ENCODE results near the gene ZCCHC24. TPM values are rescaled to one million over a fixed set of nuclear protein-coding genes. Genes with fewer than 3 reads are reported as not detected.

The ZCCHC24 gene
- total RNA-seq, 2 donors from 2014 or later, result 45.6 to 85.9 TPM

- Histone ChIP-seq H3K9me3 (no peaks in the 10 kb centered on the region), H3K27ac (peak overlapping the region; percentile 89 to 94), H3K4me1 (peaks cover 0 to 34% of the 10 kb centered on the region in 2 donors), H3K27me3 (no peaks in the 10 kb centered on the region), H3K36me3 (peaks cover 46% of the 10 kb centered on the region), H3K4me3 (peak overlapping the region; percentile 58 to 87)
- TF ChIP-seq CTCF (IDR thresholded peaks at IDR 0.05), result no peak
- no peak for DNase-seq (ENCODE audit: low spot score)
Observed at GRCh38 chr10:79348640-79348988, 96.8 kb downstream of the ZCCHC24 start.

- Histone ChIP-seq H3K36me3 (peaks cover 40% of the 10 kb centered on the region), H3K27me3 (no peaks in the 10 kb centered on the region), H3K4me1 (peaks cover 3 to 34% of the 10 kb centered on the region in 2 donors), H3K27ac (peak overlapping the region; percentile 89 to 94), H3K9me3 (no peaks in the 10 kb centered on the region), H3K4me3 (peak overlapping the region; percentile 58 to 87)
- no peak for TF ChIP-seq CTCF (IDR thresholded peaks at IDR 0.05)
- peak; percentile 74 for DNase-seq (ENCODE audit: low spot score)
Observed at GRCh38 chr10:79347894-79348639, 97.4 kb downstream of the ZCCHC24 start.

- H3K9me3 ChIP-seq, result no peaks in the 10 kb centered on the region
- peak; percentile 94 for DNase-seq (ENCODE audit: low spot score)
- H3K27me3 ChIP-seq, result no peaks in the 10 kb centered on the region
- H3K27ac ChIP-seq, result peak within 1 kb of the TSS; percentile 89 to 94
- peak; percentile 99 for TF ChIP-seq CTCF (IDR thresholded peaks at IDR 0.05)
- peaks cover 33% of the 10 kb centered on the region for H3K36me3 ChIP-seq
- H3K4me3 ChIP-seq, result peak within 1 kb of the TSS; percentile 58 to 87
- H3K4me1 ChIP-seq, result peaks cover 3 to 34% of the 10 kb centered on the region in 2 donors
Observed at GRCh38 chr10:79347226-79347893, 98.1 kb downstream of the ZCCHC24 start, which contains the start of gene PPIF. Gene PPIF (plus strand): TSS chr10:79347469. CDS start chr10:79347549, 80 bp downstream.

- H3K9me3 ChIP-seq, result no peaks in the 10 kb centered on the region
- H3K4me1 ChIP-seq, result peaks cover 3 to 34% of the 10 kb centered on the region in 2 donors
- no peak for DNase-seq (ENCODE audit: low spot score)
- H3K27ac ChIP-seq, result peak overlapping the region in 1 of 2 donors; percentile 94
- peak overlapping the region in 1 of 2 donors; percentile 87 for H3K4me3 ChIP-seq
- no peaks in the 10 kb centered on the region for H3K27me3 ChIP-seq
- H3K36me3 ChIP-seq, result peaks cover 26% of the 10 kb centered on the region
- TF ChIP-seq CTCF (IDR thresholded peaks at IDR 0.05), result no peak
Observed at GRCh38 chr10:79346388-79347225, 98.8 kb downstream of the ZCCHC24 start.

- Histone ChIP-seq H3K27ac (no peak overlapping the region), H3K4me3 (no peak overlapping the region), H3K36me3 (peaks cover 19% of the 10 kb centered on the region), H3K9me3 (no peaks in the 10 kb centered on the region), H3K4me1 (peaks cover 3 to 34% of the 10 kb centered on the region in 2 donors), H3K27me3 (no peaks in the 10 kb centered on the region)
- no peak for TF ChIP-seq CTCF (IDR thresholded peaks at IDR 0.05)
- DNase-seq (ENCODE audit: low spot score), result no peak
Observed at GRCh38 chr10:79346012-79346340, 99.4 kb downstream of the ZCCHC24 start.

All from right atrium auricular region (tissue), 2 donors.